GM12865 (cell line): ENCODE results near the gene KIRREL3.
"Not testable (repeated sequence)": the region's sequence is repeated elsewhere in the genome, so short reads cannot be mapped to it uniquely, and the experiment has no call there.

Source experiments
- DNase-seq: peaks from one replicate; pipeline ENCODE4 v3.0.0; 2010; ENCODE audit warnings: low read depth
- H3K4me3 ChIP-seq: 2 replicates; pipeline ENCODE4 v1.5.1; 2011; ENCODE audit warnings: mild to moderate bottlenecking, low read depth, low read length, control low read depth
- CTCF ChIP-seq: IDR thresholded peaks from 2 replicates; pipeline ENCODE4 v1.5.1; 2011; ENCODE audit warnings: low read length, control low read depth, low read depth, inconsistent platforms; ENCODE audit not compliant: insufficient read depth; ENCODE audit errors: missing control alignments

Gene KIRREL3

GRCh38 chr11:126375726-126376125 lies 624.8 kb downstream of the KIRREL3 start:
- H3K4me3 ChIP-seq: no peak overlapping the region
- DNase-seq: no peak
- TF ChIP-seq CTCF: no peak

GRCh38 chr11:126374562-126375300 lies 625.8 kb downstream of the KIRREL3 start:
- not testable (repeated sequence) for H3K4me3 ChIP-seq, DNase-seq

- not testable (repeated sequence) for DNase-seq, H3K4me3 ChIP-seq
Measured at GRCh38 chr11:126373389-126374066, 627.0 kb downstream of the KIRREL3 start.
